SK-N-SH (cell line): ENCODE measurements around the gene CEP250. TPM values are rescaled to one million over a fixed set of nuclear protein-coding genes. Genes with fewer than 3 reads are reported as not detected.

ENCODE experiments used
- CTCF ChIA-PET: fragments of 300-600, 350-600 bp; formaldehyde crosslinking; extraction: SDS; loops from one replicate; lab custom pipeline; 2021; lab: Yijun Ruan, JAX
- POLR2A ChIA-PET: fragments of 350-600 bp; sonication (Branson Sonifier 250); formaldehyde crosslinking; extraction: SDS; loops from one replicate; lab custom pipeline; 2020; ENCODE audit warnings: antibody characterized with exemption, inconsistent platforms; lab: Yijun Ruan, JAX
- DNase-seq: peaks from one replicate; pipeline ENCODE4 v3.0.0; 2012
- H2AFZ ChIP-seq: fragments of 200-600 bp; sonication (generic); 2 replicates; pipeline ENCODE4 v1.8.1; 2016; ENCODE audit warnings: antibody characterized with exemption, mild to moderate bottlenecking, low read depth
- H3F3A ChIP-seq: fragments of 200-600 bp; sonication (generic); replicated peaks from 2 replicates; pipeline ENCODE3; 2016; ENCODE audit warnings: antibody characterized with exemption, mild to moderate bottlenecking; ENCODE audit not compliant: insufficient read depth
- H3K27ac ChIP-seq, 2 experiments: fragments of 200-500 bp in 1 of 2; fragments of 200-600 bp in 1 of 2; sonication (Bioruptor generic) in 1 of 2; sonication (generic), shearing (Covaris generic) in 1 of 2; 2 replicates each; pipeline versions ENCODE4 v1.5.1 to v1.6.1; 2014 to 2016; ENCODE audit warnings: low read depth in 2 of 2, inconsistent platforms in 1 of 2, low read length in 1 of 2, mild to moderate bottlenecking in 1 of 2, mixed read lengths in 1 of 2
- H3K27me3 ChIP-seq: fragments of 200-600 bp; sonication (generic), shearing (Covaris generic); 2 replicates; pipeline ENCODE4 v1.6.1; 2016; ENCODE audit warnings: mixed run types; ENCODE audit not compliant: insufficient read depth
- H3K36me3 ChIP-seq, 2 experiments: fragments of 200-500 bp in 1 of 2; fragments of 200-600 bp in 1 of 2; sonication (Bioruptor generic) in 1 of 2; sonication (generic) in 1 of 2; replicated peaks in 1 of 2; 2 replicates each; pipeline versions ENCODE3 to v1.5.1; 2014 to 2016; ENCODE audit warnings: low read length in 1 of 2, mild to moderate bottlenecking in 1 of 2; ENCODE audit not compliant: insufficient read depth in 2 of 2, control insufficient read depth in 1 of 2
- H3K4me1 ChIP-seq, 2 experiments: fragments of 200-500 bp in 1 of 2; fragments of 200-600 bp in 1 of 2; sonication (Bioruptor generic) in 1 of 2; sonication (generic), shearing (Covaris generic) in 1 of 2; 2 replicates each; pipeline versions ENCODE4 v1.5.1 to v1.6.1; 2014 to 2016; ENCODE audit warnings: low read depth in 1 of 2, low read length in 1 of 2, mixed run types in 1 of 2; ENCODE audit not compliant: insufficient read depth in 2 of 2, control insufficient read depth in 1 of 2
- H3K4me2 ChIP-seq: fragments of 200-600 bp; sonication (generic), shearing (Covaris generic); 2 replicates; pipeline ENCODE4 v1.6.1; 2017; ENCODE audit warnings: mixed run types
- H3K4me3 ChIP-seq, 2 experiments: fragments of 200-500 bp in 1 of 2; fragments of 200-600 bp in 1 of 2; sonication (Bioruptor generic) in 1 of 2; sonication (generic), shearing (Covaris generic) in 1 of 2; 2 replicates each; pipeline versions ENCODE4 v1.5.1 to v1.8.1; 2014 to 2016; ENCODE audit warnings: low read depth in 2 of 2, inconsistent platforms in 1 of 2, low read length in 1 of 2, mild to moderate bottlenecking in 1 of 2, mixed read lengths in 1 of 2, moderate library complexity in 1 of 2
- H3K79me2 ChIP-seq: fragments of 200-600 bp; sonication (generic); 2 replicates; pipeline ENCODE4 v1.8.1; 2017; ENCODE audit warnings: mild to moderate bottlenecking; ENCODE audit not compliant: insufficient read depth
- H3K9ac ChIP-seq: fragments of 200-600 bp; sonication (generic); 2 replicates; pipeline ENCODE4 v1.6.1; 2017; ENCODE audit warnings: mixed run types
- H3K9me2 ChIP-seq: fragments of 200-600 bp; sonication (generic); 2 replicates; pipeline ENCODE4 v1.6.1; 2017; ENCODE audit warnings: mixed run types
- H3K9me3 ChIP-seq: fragments of 200-600 bp; sonication (generic); 2 replicates; pipeline ENCODE4 v1.6.1; 2017; ENCODE audit warnings: mixed run types, mild to moderate bottlenecking, moderate library complexity
- H4K20me1 ChIP-seq: fragments of 200-600 bp; sonication (generic); 2 replicates; pipeline ENCODE4 v1.6.1; 2017; ENCODE audit warnings: mild to moderate bottlenecking, mixed run types; ENCODE audit not compliant: insufficient read depth
- IRF3 ChIP-seq: fragments of 150-350 bp; IDR thresholded peaks from 2 replicates; pipeline ENCODE4 v1.6.1; 2016; ENCODE audit warnings: mild to moderate bottlenecking, low read depth, low read length
- JUND ChIP-seq: IDR thresholded peaks from 2 replicates; pipeline ENCODE4 v1.4.0; 2012
- MAX ChIP-seq: IDR thresholded peaks from 2 replicates; pipeline ENCODE4 v1.4.0; 2012; ENCODE audit warnings: low read depth
- POLR2AphosphoS5 ChIP-seq: IDR thresholded peaks from 2 replicates; pipeline ENCODE4 v1.6.1; 2012; ENCODE audit warnings: low read depth, low read length
- REST ChIP-seq: IDR thresholded peaks from 2 replicates; pipeline ENCODE4 v1.6.1; 2012; ENCODE audit warnings: mild to moderate bottlenecking, low read depth, low read length, moderate library complexity
- RFX5 ChIP-seq: IDR thresholded peaks from 2 replicates; pipeline ENCODE4 v1.6.1; 2012; ENCODE audit warnings: mild to moderate bottlenecking, improper control_type of control experiment, low read length
- SIN3A ChIP-seq: IDR thresholded peaks from 2 replicates; pipeline ENCODE4 v1.6.1; 2012; ENCODE audit warnings: low read depth, mild to moderate bottlenecking, low read length, moderate library complexity, borderline replicate concordance
- TEAD4 ChIP-seq: IDR thresholded peaks from 2 replicates; pipeline ENCODE4 v1.4.0; 2012; ENCODE audit warnings: mild to moderate bottlenecking, borderline replicate concordance; ENCODE audit not compliant: insufficient read depth
- YY1 ChIP-seq: IDR thresholded peaks from 2 replicates; pipeline ENCODE4 v1.4.0; 2012; ENCODE audit warnings: low read depth, mild to moderate bottlenecking
- WGBS: methylation state at CpG from one replicate; pipeline ENCODE4 v1.1.6; 2017; ENCODE audit warnings: low lambda C conversion rate; 5-methylcytosine and 5-hydroxymethylcytosine counted together
- polyA plus RNA-seq, 3 experiments: library from polyadenylated mRNA; depleted of rRNA; stranded (reverse); fragments of >200 nt; gene quantifications; 2 replicates each; pipeline ENCODE4 v1.2.3, GENCODE V29; 2012

Gene CEP250
- polyA plus RNA-seq, 1 of the 3 experiments (the other 2 are of a cell fraction), result 13.3 TPM

- peak; percentile 86 for TF ChIP-seq POLR2AphosphoS5
- TF ChIP-seq TEAD4, result 0 out of 2 replicates have a peak, but pooled peaks have one; percentile 33
Observed at GRCh38 chr20:35443003-35443402, 12.4 kb upstream of the CEP250 start (continued).

- Histone ChIP-seq H3F3A (peaks cover 22% of the 10 kb centered on the region), H3K4me1 (peaks cover 4 to 11% of the 10 kb centered on the region in 2 experiments; a peak in 3 of 4 replicates), H3K27me3 (no peaks in the 10 kb centered on the region), H3K9ac (no peak overlapping the region), H3K4me2 (no peak overlapping the region), H3K4me3 (no peak overlapping the region), H3K27ac (no peak overlapping the region), H3K79me2 (no peaks in the 10 kb centered on the region), H3K36me3 (no peaks in the 10 kb centered on the region), H4K20me1 (no peaks in the 10 kb centered on the region), H3K9me3 (no peaks in the 10 kb centered on the region), H2AFZ (no peak overlapping the region), H3K9me2 (no peaks in the 10 kb centered on the region)
- no peak for DNase-seq
- CTCF ChIA-PET, result interaction anchor here (0.8 to 17.1 kb wide), 4 partner anchors 12 to 299 kb away, joined by 3 to 323 read pairs (median 19); no protein-coding TSS in a partner anchor
- TF ChIP-seq YY1 (no peak), POLR2AphosphoS5 (no peak), JUND (no peak), SIN3A (no peak), MAX (no peak), REST (no peak), IRF3 (no peak), RFX5 (no peak)
- WGBS, result 88% methylated on average over 2 of the region's 2 CpGs
- POLR2A ChIA-PET, result no interaction called here
Observed at GRCh38 chr20:35444226-35444625, 11.2 kb upstream of the CEP250 start.
